GM12864 (cell line): ENCODE measurements around the gene OR2G2.

Source experiments
- DNase-seq: peaks from one replicate; pipeline ENCODE4 v3.0.0-alpha.2; 2011; ENCODE audit warnings: low read depth
- H3K4me3 ChIP-seq: 2 replicates; pipeline ENCODE4 v1.5.1; 2011; ENCODE audit warnings: mild to moderate bottlenecking, low read depth, low read length, control low read depth
- TF ChIP-seq, protein P1 (sequence below): IDR thresholded peaks from 2 replicates; pipeline ENCODE4 v1.5.1; 2011; ENCODE audit warnings: low read depth, mild to moderate bottlenecking, moderate library complexity, low read length, control low read depth, inconsistent platforms; ENCODE audit errors: missing control alignments

The OR2G2 gene

DNA sequence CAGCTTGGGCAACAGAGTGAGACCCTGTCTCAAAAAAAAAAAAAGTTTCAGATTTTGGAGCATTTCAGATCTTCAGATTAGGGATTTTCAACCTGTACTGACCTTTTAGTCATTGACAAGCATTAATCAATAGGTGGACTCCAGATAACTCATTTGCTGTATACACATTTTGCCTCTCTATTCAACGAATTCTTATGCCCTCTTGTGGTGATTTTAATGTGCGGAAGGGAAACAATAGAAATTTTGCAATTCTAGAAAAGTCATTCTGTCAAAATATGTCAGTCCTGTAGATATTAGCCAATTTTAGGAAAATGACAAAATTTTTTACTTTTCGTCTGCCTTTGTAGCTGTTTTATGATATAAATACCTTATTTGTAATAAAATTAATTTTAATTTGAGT is 11.6 kb upstream of the OR2G2 start:
- no peak overlapping the region for H3K4me3 ChIP-seq
- DNase-seq, result no peak
- TF ChIP-seq, protein P1, sequence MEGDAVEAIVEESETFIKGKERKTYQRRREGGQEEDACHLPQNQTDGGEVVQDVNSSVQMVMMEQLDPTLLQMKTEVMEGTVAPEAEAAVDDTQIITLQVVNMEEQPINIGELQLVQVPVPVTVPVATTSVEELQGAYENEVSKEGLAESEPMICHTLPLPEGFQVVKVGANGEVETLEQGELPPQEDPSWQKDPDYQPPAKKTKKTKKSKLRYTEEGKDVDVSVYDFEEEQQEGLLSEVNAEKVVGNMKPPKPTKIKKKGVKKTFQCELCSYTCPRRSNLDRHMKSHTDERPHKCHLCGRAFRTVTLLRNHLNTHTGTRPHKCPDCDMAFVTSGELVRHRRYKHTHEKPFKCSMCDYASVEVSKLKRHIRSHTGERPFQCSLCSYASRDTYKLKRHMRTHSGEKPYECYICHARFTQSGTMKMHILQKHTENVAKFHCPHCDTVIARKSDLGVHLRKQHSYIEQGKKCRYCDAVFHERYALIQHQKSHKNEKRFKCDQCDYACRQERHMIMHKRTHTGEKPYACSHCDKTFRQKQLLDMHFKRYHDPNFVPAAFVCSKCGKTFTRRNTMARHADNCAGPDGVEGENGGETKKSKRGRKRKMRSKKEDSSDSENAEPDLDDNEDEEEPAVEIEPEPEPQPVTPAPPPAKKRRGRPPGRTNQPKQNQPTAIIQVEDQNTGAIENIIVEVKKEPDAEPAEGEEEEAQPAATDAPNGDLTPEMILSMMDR, result peak; percentile 48

DNA sequence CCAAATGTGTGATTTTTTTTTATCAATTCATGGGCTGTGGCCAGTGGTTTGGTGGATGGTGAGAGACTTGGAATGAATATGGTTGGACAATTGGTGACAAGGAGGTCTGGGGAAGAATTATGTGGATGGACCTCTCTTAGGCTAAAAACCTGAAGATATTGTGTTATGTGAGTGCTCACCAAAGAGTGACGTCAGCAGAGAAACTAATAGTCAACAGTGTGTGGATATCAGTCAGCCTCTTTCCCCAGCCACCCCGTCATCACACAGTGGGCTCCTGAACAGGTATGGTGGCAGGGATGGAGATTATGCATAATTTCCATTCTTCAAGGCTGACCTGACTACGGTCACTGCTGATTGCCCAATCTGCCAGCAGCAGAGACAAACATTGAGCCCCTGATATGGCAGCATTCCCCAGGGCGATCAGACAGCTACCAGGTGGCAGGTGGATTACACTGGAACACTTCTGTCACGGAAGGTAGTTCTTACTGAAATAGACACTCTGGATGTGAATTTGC is 9.2 kb upstream of the OR2G2 start:
- H3K4me3 ChIP-seq, result no peak overlapping the region
- TF ChIP-seq, protein P1, result no peak
- DNase-seq, result no peak

- TF ChIP-seq, protein P1, result no peak
- DNase-seq, result no peak
- H3K4me3 ChIP-seq, result no peak within 1 kb of the TSS
Measured at GRCh38 chr1:247605286-247605685, 17.1 kb downstream of the OR2G2 start, which contains the start of gene OR2G3. TSS of gene OR2G3 (plus strand) at chr1:247605586. CDS start at chr1:247605586, 0 bp downstream.

GRCh38 chr1:247613405-247613804 is 25.2 kb downstream of the OR2G2 start:
- no peak for DNase-seq
- TF ChIP-seq, protein P1, result no peak
- H3K4me3 ChIP-seq, result no peak overlapping the region

DNA sequence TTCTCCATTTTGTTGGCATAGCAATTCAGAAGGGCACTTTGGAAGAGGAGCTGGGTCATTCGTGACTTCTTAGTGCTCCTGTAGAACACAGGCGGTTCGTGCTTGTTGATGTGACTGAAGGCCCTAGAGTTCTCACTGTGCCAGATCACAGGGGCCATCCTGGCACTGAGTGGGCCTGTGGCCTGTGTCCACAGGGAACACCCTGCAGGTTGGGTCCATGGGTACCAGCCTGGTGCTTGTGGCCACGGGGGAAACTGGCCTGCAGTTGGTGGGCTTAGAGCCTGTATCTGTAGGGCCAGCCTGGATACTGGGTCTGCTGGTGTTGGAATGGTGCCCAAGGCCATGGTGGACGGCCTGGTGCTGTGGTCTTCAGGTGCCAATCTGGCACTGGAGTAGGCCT is 26.5 kb downstream of the OR2G2 start:
- no peak for DNase-seq
- no peak overlapping the region for H3K4me3 ChIP-seq
- TF ChIP-seq, protein P1, result no peak

GRCh38 chr1:247627951-247628350 is 39.8 kb downstream of the OR2G2 start:
- TF ChIP-seq, protein P1, result no peak
- no peak overlapping the region for H3K4me3 ChIP-seq
- no peak for DNase-seq

DNA sequence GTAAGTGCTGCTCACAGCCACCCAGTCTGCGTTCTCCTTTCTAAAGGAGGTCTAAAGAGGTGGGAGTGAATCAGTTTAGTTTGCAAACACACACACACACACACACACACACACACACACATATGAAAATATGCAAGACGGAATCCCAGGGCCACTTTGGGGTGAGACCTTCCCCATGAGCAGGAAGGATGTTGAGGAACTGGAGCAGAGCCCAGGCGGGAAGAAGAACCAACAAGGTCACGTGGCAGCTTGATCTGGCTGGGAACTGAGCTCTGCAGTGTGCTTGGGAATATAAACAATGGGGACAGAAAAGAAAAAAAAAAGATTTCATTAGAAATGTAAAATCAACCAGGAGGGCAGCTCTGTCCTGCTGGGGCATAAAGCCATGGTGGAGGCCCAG is 49.9 kb downstream of the OR2G2 start:
- H3K4me3 ChIP-seq, result no peak overlapping the region
- TF ChIP-seq, protein P1, result no peak
- no peak for DNase-seq
